ENCODE results near the gene ZNF330.

DNA sequence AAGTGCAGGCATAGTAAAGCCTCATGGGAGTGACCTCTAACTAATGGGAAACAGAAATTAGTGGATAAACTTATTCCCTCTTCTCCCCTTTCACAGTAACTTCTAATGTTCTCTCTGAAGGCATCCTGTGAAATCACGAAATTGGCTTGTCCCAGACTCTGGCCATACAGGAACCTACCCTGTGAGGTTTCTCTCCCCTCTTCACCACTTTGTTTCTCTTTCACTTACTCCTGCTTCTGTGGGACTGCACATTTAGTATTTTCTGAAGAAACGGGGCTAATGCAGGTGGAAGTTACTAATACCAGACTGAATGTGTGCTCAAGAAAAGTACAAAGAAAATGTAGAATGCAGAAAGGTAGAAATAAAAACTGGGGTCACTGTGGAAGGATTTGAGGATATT lies 20.0 kb downstream of the ZNF330 start:
- TF ChIP-seq TEAD4 (IDR thresholded peaks at IDR 0.05) = no peak
- no peak for TF ChIP-seq RAD21 (IDR thresholded peaks at IDR 0.05; ENCODE audit: low read depth)
- TF ChIP-seq, protein P1, sequence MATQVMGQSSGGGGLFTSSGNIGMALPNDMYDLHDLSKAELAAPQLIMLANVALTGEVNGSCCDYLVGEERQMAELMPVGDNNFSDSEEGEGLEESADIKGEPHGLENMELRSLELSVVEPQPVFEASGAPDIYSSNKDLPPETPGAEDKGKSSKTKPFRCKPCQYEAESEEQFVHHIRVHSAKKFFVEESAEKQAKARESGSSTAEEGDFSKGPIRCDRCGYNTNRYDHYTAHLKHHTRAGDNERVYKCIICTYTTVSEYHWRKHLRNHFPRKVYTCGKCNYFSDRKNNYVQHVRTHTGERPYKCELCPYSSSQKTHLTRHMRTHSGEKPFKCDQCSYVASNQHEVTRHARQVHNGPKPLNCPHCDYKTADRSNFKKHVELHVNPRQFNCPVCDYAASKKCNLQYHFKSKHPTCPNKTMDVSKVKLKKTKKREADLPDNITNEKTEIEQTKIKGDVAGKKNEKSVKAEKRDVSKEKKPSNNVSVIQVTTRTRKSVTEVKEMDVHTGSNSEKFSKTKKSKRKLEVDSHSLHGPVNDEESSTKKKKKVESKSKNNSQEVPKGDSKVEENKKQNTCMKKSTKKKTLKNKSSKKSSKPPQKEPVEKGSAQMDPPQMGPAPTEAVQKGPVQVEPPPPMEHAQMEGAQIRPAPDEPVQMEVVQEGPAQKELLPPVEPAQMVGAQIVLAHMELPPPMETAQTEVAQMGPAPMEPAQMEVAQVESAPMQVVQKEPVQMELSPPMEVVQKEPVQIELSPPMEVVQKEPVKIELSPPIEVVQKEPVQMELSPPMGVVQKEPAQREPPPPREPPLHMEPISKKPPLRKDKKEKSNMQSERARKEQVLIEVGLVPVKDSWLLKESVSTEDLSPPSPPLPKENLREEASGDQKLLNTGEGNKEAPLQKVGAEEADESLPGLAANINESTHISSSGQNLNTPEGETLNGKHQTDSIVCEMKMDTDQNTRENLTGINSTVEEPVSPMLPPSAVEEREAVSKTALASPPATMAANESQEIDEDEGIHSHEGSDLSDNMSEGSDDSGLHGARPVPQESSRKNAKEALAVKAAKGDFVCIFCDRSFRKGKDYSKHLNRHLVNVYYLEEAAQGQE (IDR thresholded peaks at IDR 0.05; ENCODE audit: low read depth) = no peak
- TF ChIP-seq EP300 (IDR thresholded peaks at IDR 0.05; ENCODE audit: borderline replicate concordance) = no peak
- TF ChIP-seq TCF12 (IDR thresholded peaks at IDR 0.05; ENCODE audit: low read depth) = no peak

Data from Ishikawa (cell line).